Neural crest cell (in vitro differentiated cells): ENCODE data around the gene RTP5. TPM values are rescaled to one million over a fixed set of nuclear protein-coding genes. Genes with fewer than 3 reads are reported as not detected.
"Not testable (repeated sequence)": the region's sequence is repeated elsewhere in the genome, so short reads cannot be mapped to it uniquely, and the experiment has no call there.

Experiments used
- DNase-seq: peaks from one replicate; pipeline ENCODE4 v3.0.0; 2021; ENCODE audit warnings: low read depth, mixed read lengths, low spot score
- H3K27ac Mint-ChIP-seq: one replicate; pipeline ENCODE4 v1.8.0; 2021; ENCODE audit warnings: mild to moderate bottlenecking, mixed read lengths; ENCODE audit not compliant: unreplicated experiment
- H3K27me3 Mint-ChIP-seq: 2 replicates; pipeline ENCODE4 v1.8.0; 2021; ENCODE audit warnings: low read depth, mild to moderate bottlenecking, mixed read lengths
- H3K36me3 Mint-ChIP-seq: 2 replicates; pipeline ENCODE4 v1.8.0; 2021; ENCODE audit warnings: low read depth, mild to moderate bottlenecking, mixed read lengths
- H3K4me1 Mint-ChIP-seq: 2 replicates; pipeline ENCODE4 v1.8.0; 2021; ENCODE audit warnings: mixed read lengths
- H3K4me3 Mint-ChIP-seq: one replicate; pipeline ENCODE4 v1.8.0; 2021; ENCODE audit warnings: mild to moderate bottlenecking, mixed read lengths
- H3K9me3 Mint-ChIP-seq: 2 replicates; pipeline ENCODE4 v1.8.0; 2021; ENCODE audit warnings: mixed read lengths
- CTCF ChIP-seq: fragments of 200-600 bp; sonication (generic); conservative IDR thresholded peaks from 2 replicates; pipeline ENCODE4 v1.5.0; 2021; ENCODE audit warnings: antibody characterized with exemption, mild to moderate bottlenecking
- total RNA-seq: library from RNA; stranded (reverse); gene quantifications from 2 replicates; pipeline ENCODE4 v1.2.1, GENCODE V29; 2021

Gene RTP5
- total RNA-seq, 1 donor from 2014 or later: not detected

- no peak for TF ChIP-seq CTCF
- Mint-ChIP-seq H3K4me3 (no peak overlapping the region), H3K4me1 (no peaks in the 10 kb centered on the region), H3K9me3 (peaks cover 3% of the 10 kb centered on the region), H3K27ac (no peak overlapping the region), H3K36me3 (peaks cover 10% of the 10 kb centered on the region), H3K27me3 (no peaks in the 10 kb centered on the region)
- DNase-seq: no peak
Measured at GRCh38 chr2:241911551-241911950, 42.0 kb downstream of the RTP5 start.

GRCh38 chr2:241912021-241912555, 42.6 kb downstream of the RTP5 start:
- peaks cover 5% of the 10 kb centered on the region for H3K9me3 Mint-ChIP-seq
- no peak for DNase-seq
- H3K36me3 Mint-ChIP-seq: peaks cover 12% of the 10 kb centered on the region
- TF ChIP-seq CTCF: no peak
- no peak overlapping the region for H3K27ac Mint-ChIP-seq
- H3K4me1 Mint-ChIP-seq: no peaks in the 10 kb centered on the region
- no peak overlapping the region for H3K4me3 Mint-ChIP-seq
- no peaks in the 10 kb centered on the region for H3K27me3 Mint-ChIP-seq

GRCh38 chr2:241913703-241914102, 44.2 kb downstream of the RTP5 start:
- no peak for TF ChIP-seq CTCF
- DNase-seq: no peak
- Mint-ChIP-seq H3K4me1 (no peaks in the 10 kb centered on the region), H3K9me3 (peaks cover 11% of the 10 kb centered on the region), H3K27me3 (no peaks in the 10 kb centered on the region), H3K4me3 (no peak overlapping the region), H3K36me3 (peaks cover 17% of the 10 kb centered on the region), H3K27ac (no peak overlapping the region)

GRCh38 chr2:241914542-241914941, 45.0 kb downstream of the RTP5 start:
- Mint-ChIP-seq H3K4me3 (no peak overlapping the region), H3K4me1 (no peaks in the 10 kb centered on the region), H3K27me3 (no peaks in the 10 kb centered on the region), H3K27ac (no peak overlapping the region), H3K9me3 (peaks cover 11% of the 10 kb centered on the region), H3K36me3 (peaks cover 17% of the 10 kb centered on the region)
- TF ChIP-seq CTCF: no peak
- no peak for DNase-seq

GRCh38 chr2:241921631-241922030, 52.1 kb downstream of the RTP5 start:
- not testable (repeated sequence) for H3K27me3 Mint-ChIP-seq, DNase-seq, H3K36me3 Mint-ChIP-seq, H3K4me3 Mint-ChIP-seq, H3K4me1 Mint-ChIP-seq, H3K27ac Mint-ChIP-seq, H3K9me3 Mint-ChIP-seq

- Mint-ChIP-seq H3K27me3 (no peaks in the 10 kb centered on the region), H3K36me3 (peaks cover 3% of the 10 kb centered on the region), H3K4me1 (no peaks in the 10 kb centered on the region), H3K9me3 (peaks cover 3% of the 10 kb centered on the region), H3K4me3 (no peak overlapping the region), H3K27ac (no peak overlapping the region)
- TF ChIP-seq CTCF: no peak
- no peak for DNase-seq
Measured at GRCh38 chr2:241922411-241922810, 52.9 kb downstream of the RTP5 start.

GRCh38 chr2:241922816-241923601, 53.5 kb downstream of the RTP5 start:
- H3K27ac Mint-ChIP-seq, DNase-seq, H3K36me3 Mint-ChIP-seq, H3K4me1 Mint-ChIP-seq, H3K27me3 Mint-ChIP-seq, H3K4me3 Mint-ChIP-seq, H3K9me3 Mint-ChIP-seq: not testable (repeated sequence)
